ENCODE results near the gene LIPC. TPM values are rescaled to one million over a fixed set of nuclear protein-coding genes. Genes with fewer than 3 reads are reported as not detected.

LIPC gene
- total and polyA plus RNA-seq, 9 of the 15 experiments (the other 6 are each of a cell fraction or from before 2014, with no cell fraction given), result 0.07 to 0.41 (median 0.11) TPM; not detected in 2

DNA sequence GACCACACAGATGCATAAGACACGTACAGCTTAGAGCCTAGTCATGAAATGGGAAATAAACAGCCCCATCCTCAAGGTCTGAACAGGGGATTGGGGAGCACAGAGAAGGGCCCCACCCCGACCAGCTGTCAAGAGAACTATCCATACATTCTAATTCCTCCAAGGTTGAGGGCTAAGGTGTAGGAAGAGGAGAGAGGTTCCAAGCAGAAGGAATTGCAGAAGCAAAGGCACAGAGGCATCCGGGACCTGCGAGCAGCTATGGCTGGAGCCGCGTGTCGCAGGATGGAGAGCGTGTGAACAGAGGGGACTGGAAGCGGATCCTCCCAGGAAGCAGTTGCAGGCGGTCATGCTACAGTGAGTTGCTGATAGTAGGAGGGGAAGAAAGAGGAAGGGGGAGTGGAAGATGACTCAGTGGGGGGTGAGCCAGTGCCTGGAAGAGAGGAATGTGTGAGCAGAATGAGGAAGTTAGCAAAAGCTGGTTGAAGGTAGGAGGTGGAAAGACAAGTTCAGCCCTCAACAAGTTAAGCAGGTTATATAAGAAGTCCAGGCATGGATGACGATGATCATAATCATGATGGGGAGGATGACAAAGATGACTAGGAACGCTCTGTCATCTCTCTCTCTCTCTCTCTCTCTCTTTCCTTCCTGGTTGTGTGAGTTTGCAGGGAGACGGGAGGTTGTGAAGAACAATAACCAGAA lies 89.7 kb downstream of the LIPC start (continued):
- TF ChIP-seq SFPQ (IDR thresholded peaks at IDR 0.05; ENCODE audit: low read depth, low read length) (no peak), RBM39 (optimal IDR thresholded peaks at IDR 0.05; ENCODE audit: low read depth, low read length) (no peak), STAT5B (CRISPR knock-in tag; IDR thresholded peaks at IDR 0.05) (no peak), SOX6 (IDR thresholded peaks at IDR 0.05) (peak; percentile 89), ATF1 (CRISPR knock-in tag; IDR thresholded peaks at IDR 0.05) (no peak), ATF1 (tag; IDR thresholded peaks at IDR 0.05) (peak; percentile 84), POLR2H (tag; IDR thresholded peaks at IDR 0.05; ENCODE audit: low read depth) (peak; percentile 63; the same call in 1 of the 2 replicates), RNF2 (IDR thresholded peaks at IDR 0.05) (peak; percentile 93), GTF3C2 (IDR thresholded peaks at IDR 0.05; ENCODE audit: borderline replicate concordance, extremely low read depth, insufficient read length) (no peak), ERF (CRISPR knock-in tag; IDR thresholded peaks at IDR 0.05) (no peak), BRD4 (IDR thresholded peaks at IDR 0.05) (peak; percentile 29; the same call in 1 of the 2 replicates), IRF1 (CRISPR knock-in tag; IDR thresholded peaks at IDR 0.05; ENCODE audit: borderline replicate concordance) (no peak), SLC30A9 (CRISPR knock-in tag; IDR thresholded peaks at IDR 0.05) (no peak), SMAD3 (CRISPR knock-in tag; conservative IDR thresholded peaks at IDR 0.05) (no peak), TCF3 (CRISPR knock-in tag; IDR thresholded peaks at IDR 0.05) (peak; percentile 78), SMARCC2 (IDR thresholded peaks at IDR 0.05; ENCODE audit: low read depth) (peak; percentile 94), CBX2 (IDR thresholded peaks at IDR 0.05; ENCODE audit: insufficient read depth, low read length, poor library complexity, severe bottlenecking) (no peak), SIX5 (IDR thresholded peaks at IDR 0.05; ENCODE audit: borderline replicate concordance in 1 of 2, insufficient read depth in 1 of 2, low read depth in 1 of 2, low read length in 2 of 2) (no peak)
- TF ChIP-seq, protein P1, sequence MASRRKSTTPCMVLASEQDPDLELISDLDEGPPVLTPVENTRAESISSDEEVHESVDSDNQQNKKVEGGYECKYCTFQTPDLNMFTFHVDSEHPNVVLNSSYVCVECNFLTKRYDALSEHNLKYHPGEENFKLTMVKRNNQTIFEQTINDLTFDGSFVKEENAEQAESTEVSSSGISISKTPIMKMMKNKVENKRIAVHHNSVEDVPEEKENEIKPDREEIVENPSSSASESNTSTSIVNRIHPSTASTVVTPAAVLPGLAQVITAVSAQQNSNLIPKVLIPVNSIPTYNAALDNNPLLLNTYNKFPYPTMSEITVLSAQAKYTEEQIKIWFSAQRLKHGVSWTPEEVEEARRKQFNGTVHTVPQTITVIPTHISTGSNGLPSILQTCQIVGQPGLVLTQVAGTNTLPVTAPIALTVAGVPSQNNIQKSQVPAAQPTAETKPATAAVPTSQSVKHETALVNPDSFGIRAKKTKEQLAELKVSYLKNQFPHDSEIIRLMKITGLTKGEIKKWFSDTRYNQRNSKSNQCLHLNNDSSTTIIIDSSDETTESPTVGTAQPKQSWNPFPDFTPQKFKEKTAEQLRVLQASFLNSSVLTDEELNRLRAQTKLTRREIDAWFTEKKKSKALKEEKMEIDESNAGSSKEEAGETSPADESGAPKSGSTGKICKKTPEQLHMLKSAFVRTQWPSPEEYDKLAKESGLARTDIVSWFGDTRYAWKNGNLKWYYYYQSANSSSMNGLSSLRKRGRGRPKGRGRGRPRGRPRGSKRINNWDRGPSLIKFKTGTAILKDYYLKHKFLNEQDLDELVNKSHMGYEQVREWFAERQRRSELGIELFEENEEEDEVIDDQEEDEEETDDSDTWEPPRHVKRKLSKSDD (conservative IDR thresholded peaks at IDR 0.05; ENCODE audit: low read length), result no peak
